H1 (cell line): ENCODE data around the gene ARHGEF28. TPM values are rescaled to one million over a fixed set of nuclear protein-coding genes. Genes with fewer than 3 reads are reported as not detected.

Experiments used
- CTCF ChIA-PET: fragments of 300-600 bp; sonication (Branson Sonifier 250); formaldehyde crosslinking; loops from one replicate; lab custom pipeline; 2021; ENCODE audit not compliant: partially characterized antibody; lab: Charles Lee
- POLR2A ChIA-PET: fragments of 300-600 bp; sonication (Branson Sonifier 250); formaldehyde crosslinking; loops from one replicate; lab custom pipeline; 2021; ENCODE audit warnings: inconsistent platforms; ENCODE audit not compliant: partially characterized antibody; lab: Charles Lee
- DNase-seq, 2 experiments: peaks; one replicate each; pipeline versions ENCODE4 v3.0.0 to v3.0.0-alpha.2; 2010 to 2022; ENCODE audit warnings: low spot score in 2 of 2, low read depth in 1 of 2, mixed read lengths in 1 of 2
- FAIRE-seq: peaks from 2 replicates; lab custom pipeline; 2011; peaks lifted over from hg19 to GRCh38; lab: Jason Lieb, UNC
- H2AFZ ChIP-seq: 2 replicates; pipeline ENCODE4 v1.8.1; 2012; ENCODE audit warnings: low read length, inconsistent platforms
- H2AK5ac ChIP-seq: 2 replicates; pipeline ENCODE4 v1.6.1; 2013; ENCODE audit warnings: low read depth, low read length
- H2BK120ac ChIP-seq: replicated peaks from 2 replicates; pipeline ENCODE3; 2013; ENCODE audit warnings: low read depth, low read length, inconsistent platforms
- H2BK12ac ChIP-seq: 2 replicates; pipeline ENCODE4 v1.6.1; 2013; ENCODE audit warnings: low read depth, low read length
- H2BK15ac ChIP-seq: 2 replicates; pipeline ENCODE4 v1.6.1; 2013; ENCODE audit warnings: low read length
- H2BK20ac ChIP-seq: 2 replicates; pipeline ENCODE4 v1.6.1; 2013; ENCODE audit warnings: low read length
- H2BK5ac ChIP-seq: 2 replicates; pipeline ENCODE4 v1.6.1; 2013; ENCODE audit warnings: low read depth, low read length
- H3K14ac ChIP-seq: 2 replicates; pipeline ENCODE4 v1.6.1; 2013; ENCODE audit warnings: inconsistent platforms; ENCODE audit not compliant: insufficient read length
- H3K18ac ChIP-seq: 2 replicates; pipeline ENCODE4 v1.6.1; 2013; ENCODE audit warnings: low read length; ENCODE audit errors: extremely low read depth
- H3K23ac ChIP-seq: 2 replicates; pipeline ENCODE4 v1.6.1; 2013; ENCODE audit warnings: inconsistent platforms; ENCODE audit not compliant: insufficient read length
- H3K23me2 ChIP-seq: 2 replicates; pipeline ENCODE4 v1.6.1; 2013; ENCODE audit warnings: low read depth, low read length
- H3K27ac ChIP-seq: 2 replicates; pipeline ENCODE4 v1.6.1; 2011; ENCODE audit warnings: low read depth, low read length, inconsistent platforms
- H3K27me3 ChIP-seq, 4 experiments: replicated peaks in 1 of 4; 1 replicate in 1 of 4; 2 replicates in 3 of 4; pipeline versions ENCODE4 v1.6.1 to v1.8.1; 2011 to 2013; ENCODE audit warnings: low read length in 3 of 4, mild to moderate bottlenecking in 3 of 4, inconsistent platforms in 2 of 4, mixed read lengths in 2 of 4, moderate library complexity in 1 of 4; ENCODE audit not compliant: control insufficient read depth in 3 of 4, insufficient read depth in 3 of 4; ENCODE audit errors: extremely low read depth in 1 of 4
- H3K36me3 ChIP-seq, 4 experiments: 2 replicates each; pipeline versions ENCODE4 v1.6.1 to v1.8.1; 2011 to 2013; ENCODE audit warnings: mild to moderate bottlenecking in 4 of 4, low read length in 3 of 4, moderate library complexity in 2 of 4, control low read depth in 1 of 4, inconsistent platforms in 1 of 4; ENCODE audit not compliant: insufficient read depth in 4 of 4, control insufficient read depth in 2 of 4
- H3K4ac ChIP-seq: replicated peaks from 2 replicates; pipeline ENCODE3; 2013; ENCODE audit warnings: low read length, low read depth, mixed read lengths, inconsistent platforms; ENCODE audit not compliant: insufficient read length
- H3K4me1 ChIP-seq, 4 experiments: replicated peaks in 1 of 4; 1 replicate in 1 of 4; 2 replicates in 3 of 4; pipeline versions ENCODE4 v1.6.1 to v1.8.1; 2011 to 2013; ENCODE audit warnings: low read length in 3 of 4, inconsistent platforms in 2 of 4, mixed read lengths in 1 of 4; ENCODE audit not compliant: insufficient read depth in 4 of 4, control insufficient read depth in 3 of 4
- H3K4me2 ChIP-seq, 2 experiments: 2 replicates each; pipeline versions ENCODE4 v1.6.1 to v1.8.1; 2011 to 2013; ENCODE audit warnings: low read depth in 2 of 2, low read length in 2 of 2, control low read depth in 1 of 2, inconsistent platforms in 1 of 2, mild to moderate bottlenecking in 1 of 2; ENCODE audit not compliant: insufficient read depth in 1 of 2
- H3K4me3 ChIP-seq, 4 experiments: fragments of 200-600, 300-600 bp in 1 of 4; sonication (generic), shearing (Covaris generic), sonication (Bioruptor Twin) in 1 of 4; 2 replicates each; pipeline versions ENCODE4 v1.5.1 to v1.8.1; 2011 to 2016; ENCODE audit warnings: low read length in 4 of 4, low read depth in 3 of 4, control low read depth in 2 of 4, inconsistent platforms in 2 of 4, mild to moderate bottlenecking in 2 of 4, mixed read lengths in 1 of 4, moderate library complexity in 1 of 4; ENCODE audit not compliant: insufficient read depth in 2 of 4; ENCODE audit errors: extremely low read depth in 1 of 4
- H3K56ac ChIP-seq: replicated peaks from 2 replicates; pipeline ENCODE3; 2013; ENCODE audit warnings: low read depth, mild to moderate bottlenecking, mixed read lengths, low read length, inconsistent platforms; ENCODE audit not compliant: insufficient read length
- H3K79me1 ChIP-seq: 2 replicates; pipeline ENCODE4 v1.6.1; 2013; ENCODE audit warnings: low read depth, low read length, control low read depth
- H3K79me2 ChIP-seq, 2 experiments: 2 replicates each; pipeline versions ENCODE4 v1.6.1 to v1.8.1; 2012 to 2013; ENCODE audit warnings: low read length in 2 of 2, mild to moderate bottlenecking in 2 of 2, inconsistent platforms in 1 of 2; ENCODE audit not compliant: insufficient read depth in 2 of 2, control insufficient read depth in 1 of 2
- H3K9ac ChIP-seq, 4 experiments: replicated peaks in 1 of 4; 1 replicate in 1 of 4; 2 replicates in 3 of 4; pipeline versions ENCODE4 v1.6.1 to v1.8.1; 2011 to 2013; ENCODE audit warnings: low read depth in 3 of 4, low read length in 3 of 4, control low read depth in 2 of 4, mild to moderate bottlenecking in 2 of 4, moderate library complexity in 2 of 4, inconsistent platforms in 1 of 4; ENCODE audit errors: extremely low read depth in 1 of 4
- H3K9me3 ChIP-seq, 2 experiments: 2 replicates each; pipeline versions ENCODE4 v1.6.1 to v1.8.1; 2012 to 2013; ENCODE audit warnings: mild to moderate bottlenecking in 2 of 2, moderate library complexity in 2 of 2, control low read depth in 1 of 2, inconsistent platforms in 1 of 2, low read depth in 1 of 2, low read length in 1 of 2, mixed read lengths in 1 of 2; ENCODE audit not compliant: insufficient read depth in 2 of 2
- H4K20me1 ChIP-seq, 2 experiments: replicated peaks in 1 of 2; 2 replicates each; pipeline versions ENCODE3 to v1.8.1; 2011 to 2013; ENCODE audit warnings: inconsistent platforms in 2 of 2, low read length in 2 of 2, mild to moderate bottlenecking in 1 of 2; ENCODE audit not compliant: insufficient read depth in 2 of 2, control insufficient read depth in 1 of 2
- H4K5ac ChIP-seq: 2 replicates; pipeline ENCODE4 v1.6.1; 2013; ENCODE audit warnings: low read length, low read depth, mixed read lengths, inconsistent platforms; ENCODE audit not compliant: insufficient read length
- H4K8ac ChIP-seq: 2 replicates; pipeline ENCODE4 v1.8.0; 2013; ENCODE audit warnings: mild to moderate bottlenecking, moderate library complexity, low read length, inconsistent platforms; ENCODE audit not compliant: insufficient read depth; ENCODE audit errors: extremely low read depth
- H4K91ac ChIP-seq: replicated peaks from 2 replicates; pipeline ENCODE3; 2013; ENCODE audit warnings: low read length, mixed read lengths, inconsistent platforms; ENCODE audit not compliant: insufficient read length
- BRCA1 ChIP-seq: IDR thresholded peaks from 2 replicates; pipeline ENCODE4 v1.6.1; 2012; ENCODE audit warnings: low read depth, low read length, improper control_type of control experiment
- JUN ChIP-seq: IDR thresholded peaks from 2 replicates; pipeline ENCODE4 v1.6.1; 2011; ENCODE audit warnings: low read depth, mild to moderate bottlenecking, improper control_type of control experiment, low read length
- KDM1A ChIP-seq: fragments of 200-600, 300-600 bp; sonication (generic); IDR thresholded peaks from 2 replicates; pipeline ENCODE4 v1.7.1; 2016; ENCODE audit warnings: mild to moderate bottlenecking, low read length, borderline replicate concordance
- RBBP5 ChIP-seq: IDR thresholded peaks from 2 replicates; pipeline ENCODE4 v1.7.1; 2012; ENCODE audit warnings: low read depth, mild to moderate bottlenecking, inconsistent platforms, low read length, moderate library complexity, borderline replicate concordance
- SP4 ChIP-seq: IDR thresholded peaks from 2 replicates; pipeline ENCODE4 v1.6.1; 2012; ENCODE audit warnings: low read length, inconsistent platforms
- SRF ChIP-seq: IDR thresholded peaks from 2 replicates; pipeline ENCODE4 v1.6.1; 2011; ENCODE audit warnings: mild to moderate bottlenecking, low read depth, low read length, moderate library complexity
- TAF7 ChIP-seq: optimal IDR thresholded peaks from 2 replicates; pipeline ENCODE3; 2011; ENCODE audit warnings: low read depth, mild to moderate bottlenecking, inconsistent platforms, low read length, moderate library complexity, borderline replicate concordance
- TCF12 ChIP-seq: IDR thresholded peaks from 2 replicates; pipeline ENCODE4 v1.6.1; 2011; ENCODE audit warnings: low read depth, mild to moderate bottlenecking, low read length
- ZNF274 ChIP-seq: IDR thresholded peaks from 2 replicates; pipeline ENCODE4 v1.7.0; 2012; ENCODE audit warnings: low read length, borderline replicate concordance; ENCODE audit errors: extremely low read depth
- WGBS, 2 experiments: shearing (Covaris generic) in 1 of 2; methylation state at CpG; one replicate each; pipeline versions ENCODE4 v1.1.6 to v1.1.7; 2013 to 2015; ENCODE audit warnings: low lambda C conversion rate in 2 of 2, mixed read lengths in 2 of 2, inconsistent platforms in 1 of 2, low coverage in 1 of 2, missing lambda C conversion rate in 1 of 2; ENCODE audit not compliant: insufficient replicate concordance in 2 of 2, insufficient coverage in 1 of 2, insufficient read length in 1 of 2; ENCODE audit errors: extremely low coverage in 1 of 2, missing lambda C conversion rate in 1 of 2; 5-methylcytosine and 5-hydroxymethylcytosine counted together
- polyA plus RNA-seq, 7 experiments: library from polyadenylated mRNA; depleted of rRNA in 3 of 7; stranded (reverse) in 5 of 7; unstranded in 2 of 7; fragments of >200 nt in 5 of 7; fragments of 200-250 nt in 2 of 7; gene quantifications; 1 replicate in 5 of 7; 2 replicates in 1 of 7; 4 replicates in 1 of 7; pipeline versions ENCODE4 v1.2.1 to v1.2.3, GENCODE V29; 2011 to 2013; ENCODE audit warnings: missing spikeins in 2 of 7, mixed read lengths in 2 of 7
- total RNA-seq: library from RNA; stranded (reverse); fragmentation: NEBNext Ultra II Directional; extraction: Animal tissue kit (Norgen Biotek cat#: 25700); gene quantifications from 2 replicates; pipeline ENCODE4 v1.2.1, GENCODE V29; 2021

Gene ARHGEF28
- total and polyA plus RNA-seq, 2 of the 8 experiments (the other 6 are each of a cell fraction or from before 2014, with no cell fraction given) = 0.33 to 1.0 TPM

- H3K56ac ChIP-seq = no peak overlapping the region
- no peak overlapping the region for H2BK12ac ChIP-seq
- H4K8ac ChIP-seq = no peak overlapping the region
- no peaks in the 10 kb centered on the region for H3K4me1 ChIP-seq
- no peaks in the 10 kb centered on the region for H3K36me3 ChIP-seq
- no peak overlapping the region for H3K4me3 ChIP-seq
- peaks cover 0 to 3% of the 10 kb centered on the region in 2 experiments; a peak in 1 of 4 replicates for H3K9me3 ChIP-seq
- no peak overlapping the region for H4K5ac ChIP-seq
- no peak overlapping the region for H3K18ac ChIP-seq
- H3K27ac ChIP-seq = no peak overlapping the region
- POLR2A ChIA-PET = no interaction called here
- no peaks in the 10 kb centered on the region for H3K23me2 ChIP-seq
- no peak overlapping the region for H2BK20ac ChIP-seq
- TF ChIP-seq RBBP5 (no peak), SP4 (no peak), ZNF274 (no peak), JUN (no peak), BRCA1 (no peak), TAF7 (no peak), TCF12 (no peak), SRF (no peak), KDM1A (no peak)
- TF ChIP-seq, all 59 proteins: peak for 0
- Histone ChIP-seq H3K4me2 (no peak overlapping the region), H3K9ac (no peak overlapping the region), H2AFZ (peak overlapping the region; percentile 5; the same call in 1 of the 2 replicates), H3K4ac (no peak overlapping the region), H2BK5ac (no peak overlapping the region), H2BK15ac (no peak overlapping the region), H3K27me3 (no peaks in the 10 kb centered on the region), H2AK5ac (no peak overlapping the region), H3K23ac (no peak overlapping the region), H3K14ac (no peak overlapping the region), H4K91ac (no peak overlapping the region), H3K79me1 (no peaks in the 10 kb centered on the region), H4K20me1 (no peaks in the 10 kb centered on the region), H2BK120ac (no peak overlapping the region), H3K79me2 (no peaks in the 10 kb centered on the region)
- FAIRE-seq (no peak), DNase-seq (no peak)
- 93% methylated on average over 5 of the region's 5 CpGs; no CpG with 5 or more reads in 1 of the 2 experiments for WGBS, 2 experiments
- CTCF ChIA-PET = interaction anchor here (0.5 to 2.5 kb wide), 26 partner anchors 9 to 703 kb away, joined by 3 to 12 read pairs (median 4); partner anchors contain the start of gene ENC1
Observed at GRCh38 chr5:73946278-73946677, 320.3 kb downstream of the ARHGEF28 start.
